Activated CD4-positive, CD25-positive, alpha-beta regulatory T cell treated with anti-CD3 and anti-CD28 coated beads, Interleukin-2, amount 50 U/mL, for 24 hours (primary cell): ENCODE measurements around the gene ROR2.
A peak's percentile ranks its signal among the peaks of the same experiment; 100 is the strongest.
"Not testable (repeated sequence)": the region's sequence is repeated elsewhere in the genome, so short reads cannot be mapped to it uniquely, and the experiment has no call there.

ENCODE experiments used
- ATAC-seq, 2 donors: fragments of 150-1000 bp; cut with Tn5 transposase; one replicate each; pipeline ENCODE4 v1.10.0; 2021; ENCODE audit warnings: mild to moderate bottlenecking in 1 of 2, moderate library complexity in 1 of 2

ROR2 gene

GRCh38 chr9:91558395-91558794 is 391.6 kb downstream of the ROR2 start:
- no peak for ATAC-seq

- no peak for ATAC-seq
Observed at GRCh38 chr9:91557327-91557726, 392.7 kb downstream of the ROR2 start.

- ATAC-seq = no peak
Observed at GRCh38 chr9:91555132-91555531, 394.9 kb downstream of the ROR2 start.

GRCh38 chr9:91549177-91549576 is 400.9 kb downstream of the ROR2 start:
- no peak for ATAC-seq

- no peak for ATAC-seq
Observed at GRCh38 chr9:91547081-91547480, 402.9 kb downstream of the ROR2 start.

- no peak for ATAC-seq
Observed at GRCh38 chr9:91546574-91546973, 403.5 kb downstream of the ROR2 start.

GRCh38 chr9:91541734-91542133 is 408.3 kb downstream of the ROR2 start:
- no peak for ATAC-seq

- not testable (repeated sequence) for ATAC-seq
Observed at GRCh38 chr9:91540506-91540905, 409.5 kb downstream of the ROR2 start.

GRCh38 chr9:91536211-91536691 is 413.8 kb downstream of the ROR2 start:
- ATAC-seq = no peak

GRCh38 chr9:91534374-91534773 is 415.7 kb downstream of the ROR2 start:
- no peak for ATAC-seq

- ATAC-seq = no peak
Observed at GRCh38 chr9:91533382-91533781, 416.6 kb downstream of the ROR2 start.

- ATAC-seq = no peak
Observed at GRCh38 chr9:91532325-91532724, 417.7 kb downstream of the ROR2 start.

GRCh38 chr9:91530829-91531228 is 419.2 kb downstream of the ROR2 start:
- ATAC-seq = no peak

GRCh38 chr9:91522481-91522880 is 427.5 kb downstream of the ROR2 start:
- ATAC-seq = no peak

GRCh38 chr9:91519520-91520277 is 430.3 kb downstream of the ROR2 start:
- ATAC-seq = no peak

GRCh38 chr9:91518462-91518861 is 431.6 kb downstream of the ROR2 start:
- no peak for ATAC-seq

- ATAC-seq = no peak
Observed at GRCh38 chr9:91517801-91518200, 432.2 kb downstream of the ROR2 start.

- ATAC-seq = not testable (repeated sequence)
Observed at GRCh38 chr9:91517332-91517731, 432.7 kb downstream of the ROR2 start.

GRCh38 chr9:91516777-91517176 is 433.3 kb downstream of the ROR2 start:
- no peak for ATAC-seq

- no peak for ATAC-seq
Observed at GRCh38 chr9:91516081-91516480, 433.9 kb downstream of the ROR2 start.

GRCh38 chr9:91515074-91515687 is 434.8 kb downstream of the ROR2 start:
- peak in 1 of 2 donors; percentile 24 for ATAC-seq
